ENCODE measurements around the gene PLSCR4.

Gene PLSCR4

DNA sequence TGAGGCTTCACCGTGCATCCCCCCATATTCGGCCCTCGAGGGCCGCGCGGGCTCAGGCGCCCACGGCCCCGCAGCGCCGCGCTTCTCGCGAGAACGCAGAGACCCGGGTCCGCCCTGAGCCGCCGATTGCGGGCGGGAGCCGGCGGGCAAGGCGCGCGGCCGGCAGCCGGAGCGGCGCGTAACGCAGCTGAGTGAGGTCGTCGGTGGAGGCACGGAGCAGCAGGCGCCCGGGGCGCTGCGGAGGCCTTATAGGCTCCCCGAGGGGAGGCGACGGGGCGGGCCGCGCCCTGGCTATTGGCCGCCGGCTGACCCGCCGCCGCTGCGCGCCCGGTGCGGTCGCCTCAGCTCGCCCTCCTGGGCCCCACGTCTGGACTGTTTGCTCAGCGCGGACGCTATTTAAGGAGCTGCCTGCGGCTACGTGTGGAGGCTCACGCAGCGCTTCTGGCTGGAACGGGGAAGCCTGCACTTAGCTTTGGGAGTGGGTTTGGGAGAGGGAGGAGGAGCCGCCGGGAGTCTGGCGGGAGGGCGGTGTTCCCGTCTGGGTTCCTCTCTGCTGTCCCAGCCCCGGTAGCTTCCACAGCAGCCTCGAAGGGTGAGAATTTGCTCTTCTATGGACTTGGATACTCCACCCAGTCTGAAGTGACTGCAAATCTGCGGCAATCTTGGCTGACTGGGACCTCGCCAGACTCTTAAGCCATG is 89.8 kb downstream of the PLSCR4 start, which contains the start of gene PLOD2:
TSS of gene PLOD2 (minus strand) at position 221 of the 699 bp plus-strand sequence. CDS start at position 26, 195 bp downstream.
- DNase-seq (ENCODE audit: low spot score): no peak

DNA sequence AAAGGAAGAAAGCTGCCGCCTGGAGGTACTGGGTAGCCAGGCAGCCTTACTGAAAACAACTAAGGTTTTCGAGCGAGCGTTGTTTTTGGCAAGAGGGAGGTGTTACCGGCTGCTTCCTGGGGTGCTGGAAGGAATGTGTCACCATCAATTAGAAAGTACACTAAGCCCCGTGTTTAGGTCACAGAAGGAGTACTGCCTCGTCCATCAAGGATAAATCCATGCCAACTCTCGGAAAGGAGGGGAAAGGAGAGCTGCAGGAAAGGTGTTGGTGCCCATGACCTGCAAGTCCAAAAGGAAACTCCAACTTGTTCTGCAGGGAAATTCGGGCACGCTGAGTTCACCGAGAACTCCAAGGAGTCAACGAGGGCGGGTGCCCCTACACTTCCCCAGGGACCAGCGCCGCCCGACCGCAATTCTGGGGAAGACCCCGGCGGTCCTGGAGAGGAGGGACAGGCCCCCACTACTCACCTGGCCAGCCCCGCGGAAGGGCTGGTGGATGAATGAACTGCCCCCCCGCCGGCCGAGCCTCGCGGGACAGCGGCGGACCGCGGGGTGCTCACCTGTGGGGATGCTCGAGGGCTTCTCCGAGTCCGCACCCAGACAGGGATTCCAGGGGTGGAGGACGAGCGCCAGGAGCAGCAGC is 90.5 kb downstream of the PLSCR4 start:
- no peak for DNase-seq (ENCODE audit: low spot score)

DNA sequence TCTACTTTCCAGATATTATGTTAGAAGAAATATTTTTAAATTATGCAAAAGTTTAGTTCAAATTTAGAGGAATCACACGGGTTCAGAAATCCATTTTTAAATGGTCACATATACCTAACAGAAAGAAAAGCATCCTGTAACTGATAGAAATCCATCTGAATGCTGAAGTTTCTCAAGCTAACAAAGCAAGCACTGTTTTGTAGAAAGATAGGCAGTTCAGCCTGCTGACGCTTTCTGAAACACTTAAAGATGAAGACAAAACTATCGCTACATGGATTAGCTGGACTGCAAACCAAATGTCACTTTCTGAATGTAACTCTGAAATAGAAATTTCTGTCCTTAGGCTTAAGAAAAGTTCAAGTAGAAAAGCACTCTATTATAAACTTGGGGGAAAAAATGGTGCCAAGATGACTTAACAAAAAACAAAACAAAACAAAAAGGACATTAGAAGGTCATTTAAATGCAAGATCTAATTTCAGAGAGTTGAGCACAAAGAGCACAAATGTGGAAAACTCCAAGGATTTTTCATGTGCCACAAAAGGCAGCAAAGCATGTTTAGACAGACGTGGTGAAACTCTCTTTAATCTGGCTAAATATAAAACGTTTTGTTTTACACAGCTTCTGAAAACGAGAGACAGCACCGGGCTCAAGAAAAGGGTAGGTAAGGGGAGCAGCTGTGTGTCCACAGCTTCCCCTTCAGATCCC is 91.1 kb downstream of the PLSCR4 start:
- no peak for DNase-seq (ENCODE audit: low spot score)

DNA sequence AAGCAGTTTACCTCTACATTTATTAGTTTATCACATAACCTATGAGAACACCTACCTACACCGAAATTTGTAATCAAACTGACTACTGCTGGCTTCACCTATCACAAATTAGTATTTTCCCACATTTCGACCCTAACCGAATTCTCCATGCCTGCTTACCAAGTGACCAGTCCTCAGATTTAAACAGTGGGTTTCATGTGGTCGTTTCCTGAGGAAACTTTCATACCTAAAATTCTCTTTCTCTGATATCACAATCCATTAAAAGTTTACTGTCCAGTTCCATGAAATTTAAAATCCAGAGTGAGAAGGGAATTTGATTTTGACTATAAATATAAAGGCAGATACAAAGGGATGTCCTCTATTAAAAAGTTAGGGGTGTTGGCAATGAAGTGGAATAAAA is 91.9 kb downstream of the PLSCR4 start:
- DNase-seq (ENCODE audit: low spot score): no peak

DNA sequence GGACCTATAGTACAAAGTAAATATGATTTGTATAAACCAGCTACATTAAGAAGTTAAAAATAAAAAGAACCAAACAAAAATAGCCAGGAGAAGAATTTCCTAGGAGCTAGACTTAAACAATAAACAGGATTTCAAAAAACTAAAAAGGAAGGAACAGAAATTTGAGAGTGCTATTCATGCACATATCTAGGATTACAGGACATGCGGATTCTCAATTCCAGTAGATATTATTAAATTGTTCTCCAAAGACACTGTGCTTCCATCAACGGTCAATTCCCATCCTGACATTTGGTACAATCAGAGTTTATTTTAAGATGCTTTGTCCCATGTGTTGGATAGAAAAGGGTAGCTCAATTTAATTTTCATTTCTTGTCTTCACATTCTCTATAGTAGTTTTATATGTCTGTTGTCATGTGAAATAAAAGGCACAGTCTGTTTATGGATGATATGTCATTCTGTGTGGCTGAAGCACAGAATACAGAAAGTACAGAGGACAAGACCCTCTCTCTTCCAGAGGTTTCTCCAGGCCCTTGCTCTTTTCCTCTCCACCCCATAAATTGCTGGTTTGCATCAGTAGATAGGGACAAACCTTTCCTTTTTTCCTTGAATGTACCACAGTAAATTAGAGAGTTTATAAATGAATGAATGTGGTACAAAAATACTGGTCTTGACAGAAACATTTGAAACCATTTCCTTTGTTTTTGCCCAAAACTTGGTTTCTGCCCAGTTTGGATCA is 93.4 kb downstream of the PLSCR4 start:
- DNase-seq (ENCODE audit: low spot score): no peak

DNA sequence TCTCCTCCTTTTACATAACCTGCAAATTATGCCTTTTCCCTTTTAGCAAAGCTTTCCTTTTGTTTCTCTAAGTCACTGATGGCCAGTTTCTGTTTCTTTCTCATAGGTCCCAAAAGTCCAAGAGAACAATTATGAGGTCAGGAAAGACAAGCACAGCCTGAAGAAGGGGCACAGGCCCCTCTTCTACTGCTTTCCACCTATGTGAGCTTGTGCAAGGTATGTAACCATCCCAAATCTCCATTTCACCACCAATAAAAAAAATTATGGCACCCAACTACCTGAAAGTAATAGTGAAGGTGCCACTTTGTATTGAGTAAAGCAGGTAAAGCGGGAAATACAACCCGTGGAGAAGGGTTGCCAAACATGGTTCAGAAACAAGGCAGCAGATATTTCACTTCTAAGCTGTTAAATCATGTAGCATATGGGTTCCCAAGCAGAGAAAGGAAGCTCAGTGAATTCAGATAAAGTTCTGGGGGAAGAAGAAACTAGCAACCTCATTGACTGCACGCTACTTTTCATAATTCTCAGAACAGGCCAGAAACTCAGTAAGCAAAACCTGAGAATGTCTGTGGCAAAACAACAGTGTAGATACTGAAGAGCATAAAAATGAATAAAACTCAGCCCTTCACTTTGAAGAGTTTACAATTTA is 94.1 kb downstream of the PLSCR4 start:
- DNase-seq (ENCODE audit: low spot score): no peak

DNA sequence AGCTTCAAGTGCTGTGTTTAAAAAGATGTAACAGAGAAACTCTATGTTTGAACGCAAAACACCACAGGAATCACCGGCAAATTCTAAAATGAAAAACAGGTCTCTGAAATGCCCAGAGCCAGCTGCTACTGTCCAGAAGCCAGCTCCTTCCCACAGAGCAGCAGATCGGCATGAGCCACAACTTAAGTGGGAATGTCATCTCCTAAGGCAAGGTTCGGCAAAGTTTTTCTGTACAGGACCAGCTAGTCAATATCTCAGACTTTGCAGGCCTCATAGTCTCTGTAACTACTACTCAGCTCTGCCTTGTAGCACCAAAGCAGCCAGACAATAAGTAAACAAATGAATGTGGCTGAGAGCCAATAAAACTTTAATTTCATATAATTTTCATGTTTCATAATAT is 94.8 kb downstream of the PLSCR4 start:
- no peak for DNase-seq (ENCODE audit: low spot score)

DNA sequence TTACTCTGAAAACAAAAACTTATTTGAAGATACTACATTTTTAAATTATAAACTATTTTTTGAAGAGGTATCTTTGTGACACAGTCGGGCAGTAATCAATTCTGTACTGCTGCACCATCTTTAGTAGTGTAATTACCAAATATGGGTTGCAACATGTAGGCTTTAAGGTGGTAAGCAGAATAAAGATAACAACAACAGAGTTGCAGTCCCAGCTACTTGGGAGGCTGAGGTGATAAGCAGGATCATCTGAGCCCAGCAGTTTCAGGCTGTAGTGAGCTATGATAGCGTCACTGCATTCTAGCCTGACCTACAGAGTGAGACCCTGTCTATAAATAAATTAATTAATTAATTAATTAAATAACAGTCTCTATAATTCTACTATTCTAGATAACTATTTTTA is 95.9 kb downstream of the PLSCR4 start:
- no peak for DNase-seq (ENCODE audit: low spot score)

DNA sequence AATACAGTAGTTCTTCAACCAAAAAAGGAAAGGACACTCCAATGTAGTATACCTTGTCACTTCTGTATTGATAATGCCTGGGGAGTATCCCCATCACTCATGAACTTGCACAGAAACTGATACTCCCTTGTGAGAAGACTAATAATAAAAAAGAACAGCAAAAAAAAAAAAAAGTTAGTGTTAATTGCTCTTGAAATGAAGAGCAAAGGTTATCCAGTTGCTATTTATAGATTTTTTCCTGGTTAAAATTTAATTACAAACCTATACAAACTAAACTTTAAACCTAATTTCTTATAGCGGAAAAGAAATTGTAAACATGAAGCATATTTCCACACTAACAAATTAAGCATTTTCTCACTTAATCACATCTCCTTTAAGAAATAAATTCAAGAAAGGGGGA is 96.6 kb downstream of the PLSCR4 start:
- no peak for DNase-seq (ENCODE audit: low spot score)

DNA sequence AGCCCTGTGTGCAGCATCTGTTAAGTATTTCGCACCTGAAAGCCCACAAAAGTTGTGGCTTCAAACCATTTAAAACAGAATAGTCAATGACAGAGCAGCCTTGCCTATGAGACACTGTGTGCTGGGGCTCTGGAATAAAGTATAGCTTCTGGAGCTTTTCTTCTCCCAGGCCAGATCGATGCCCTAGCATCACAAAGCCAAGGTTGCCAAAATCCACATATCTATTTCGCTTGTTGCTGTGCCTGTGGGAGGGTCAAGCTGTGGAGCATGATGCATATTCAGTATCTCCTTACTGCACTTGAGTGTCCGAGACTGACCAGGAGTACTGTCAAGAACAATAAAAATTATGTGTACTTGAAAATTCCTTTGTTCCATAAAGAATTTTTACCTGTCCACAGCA is 97.5 kb downstream of the PLSCR4 start:
- DNase-seq (ENCODE audit: low spot score): no peak

DNA sequence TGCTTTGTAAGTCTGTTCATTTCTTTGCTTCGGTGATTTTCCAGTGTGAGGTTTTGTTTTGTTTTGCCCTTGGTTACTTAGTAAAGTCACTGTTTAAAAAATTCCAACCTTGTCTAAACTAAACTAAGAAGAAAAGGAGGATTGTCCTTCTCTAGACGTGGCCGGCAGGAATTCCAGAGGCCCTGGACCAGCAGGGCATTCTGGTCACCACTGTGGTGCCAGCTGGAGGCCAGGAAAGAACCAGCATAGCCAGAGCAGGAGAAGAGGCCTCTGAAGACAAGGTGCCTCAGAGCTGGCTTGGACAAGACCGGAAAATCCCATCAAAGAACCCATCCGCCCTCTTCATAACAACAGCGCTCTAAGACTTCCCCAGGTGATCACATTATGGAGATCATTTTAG is 98.1 kb downstream of the PLSCR4 start:
- no peak for DNase-seq (ENCODE audit: low spot score)

DNA sequence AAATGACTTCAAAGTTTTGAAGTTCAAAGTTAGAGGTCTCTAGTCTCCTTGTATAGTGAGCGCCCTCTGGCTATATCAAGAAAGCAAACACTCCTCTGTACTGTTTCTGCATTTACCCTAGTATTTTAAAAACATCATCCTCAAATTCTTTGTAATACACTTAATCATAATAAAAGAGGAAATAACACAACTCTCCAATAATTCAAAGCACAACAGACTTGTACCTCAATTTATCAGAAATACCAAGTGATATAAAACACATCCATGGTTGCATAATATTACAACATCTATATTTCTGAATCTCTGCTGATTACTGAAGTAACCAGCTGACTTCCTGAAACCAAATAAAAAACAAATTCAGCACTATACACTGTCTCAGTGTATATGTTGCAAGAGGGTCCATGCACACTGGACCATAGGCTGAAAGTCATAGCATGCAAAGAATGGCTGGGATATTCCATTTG is 102.4 kb downstream of the PLSCR4 start:
- DNase-seq (ENCODE audit: low spot score): no peak

DNA sequence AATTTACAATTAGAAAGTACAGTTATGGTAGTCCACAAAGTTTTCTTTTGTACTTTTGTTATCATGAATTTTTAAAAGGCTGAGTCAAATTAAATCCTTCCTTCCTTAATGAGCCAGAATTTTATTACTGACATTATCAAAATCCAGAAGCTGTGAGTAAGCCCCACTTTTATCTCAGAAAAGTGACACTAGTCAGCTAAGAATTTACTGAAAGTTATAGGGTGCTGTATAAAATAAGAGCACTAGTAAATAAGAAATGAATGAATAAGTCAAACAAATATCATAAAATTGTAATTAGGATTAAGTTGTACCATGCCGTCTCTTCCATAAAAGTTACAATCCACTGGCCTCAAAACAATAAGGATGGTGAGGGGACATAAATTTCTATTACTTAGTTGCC is 105.3 kb downstream of the PLSCR4 start:
- no peak for DNase-seq (ENCODE audit: low spot score)

DNA sequence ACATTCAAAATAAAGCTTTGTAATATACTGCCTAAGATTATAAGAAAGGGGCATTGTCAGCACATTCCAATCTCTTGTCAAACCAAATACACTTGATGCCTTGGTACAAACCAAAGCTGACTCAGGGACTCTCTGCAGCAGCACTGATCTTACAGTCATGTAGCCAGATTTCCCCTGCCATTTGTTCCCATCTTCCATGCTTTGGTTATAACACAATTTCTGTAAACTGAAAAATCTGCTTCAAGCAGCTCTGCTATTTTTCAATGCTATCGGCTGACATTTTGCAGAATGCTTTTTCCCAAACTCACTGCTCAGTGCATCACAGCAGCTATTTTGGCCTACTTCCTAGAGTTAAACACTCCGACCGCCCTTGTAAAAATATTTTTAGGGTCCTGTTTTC is 108.1 kb downstream of the PLSCR4 start:
- DNase-seq (ENCODE audit: low spot score): no peak
